Dermis microvascular lymphatic vessel endothelial cell (primary cell): ENCODE data around the gene BTRC. TPM values are rescaled to one million over a fixed set of nuclear protein-coding genes. Genes with fewer than 3 reads are reported as not detected.
"Not testable (repeated sequence)": the region's sequence is repeated elsewhere in the genome, so short reads cannot be mapped to it uniquely, and the experiment has no call there.

Experiments
- DNase-seq, 2 donors: peaks; one replicate each; pipeline versions ENCODE4 v3.0.0 to v3.0.0-alpha.2; 2010; ENCODE audit warnings: low read depth in 2 of 2
- total RNA-seq: library from RNA; depleted of rRNA; stranded (reverse); fragments of >200 nt; gene quantifications from 2 replicates; pipeline ENCODE4 v1.2.1, GENCODE V29; 2014

Gene BTRC
- total RNA-seq, 1 donor from 2014 or later: 8.2 TPM

GRCh38 chr10:101578803-101579515 lies 225.0 kb downstream of the BTRC start:
- DNase-seq: no peak

DNA sequence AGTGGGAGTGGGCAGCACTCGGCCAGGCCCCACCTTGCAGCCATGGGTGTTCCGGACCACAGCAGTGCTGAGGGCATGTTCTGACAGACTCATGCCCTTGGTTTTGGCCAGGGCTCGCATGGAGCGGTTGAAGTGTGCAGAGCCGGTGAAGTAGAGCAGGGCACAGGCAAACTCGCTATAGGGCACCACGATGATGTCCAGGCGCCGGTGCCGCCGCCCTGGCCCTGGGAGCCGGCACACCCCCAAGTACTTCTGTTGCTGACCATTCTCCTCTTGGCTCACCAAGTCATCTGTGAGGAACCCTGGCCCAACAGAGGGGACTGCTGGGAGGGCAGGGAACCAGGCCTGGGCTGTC lies 225.5 kb downstream of the BTRC start:
- DNase-seq: no peak

GRCh38 chr10:101580486-101581399 lies 226.8 kb downstream of the BTRC start:
- DNase-seq: no peak

- no peak for DNase-seq
Measured at GRCh38 chr10:101585841-101586240, 231.9 kb downstream of the BTRC start.

DNA sequence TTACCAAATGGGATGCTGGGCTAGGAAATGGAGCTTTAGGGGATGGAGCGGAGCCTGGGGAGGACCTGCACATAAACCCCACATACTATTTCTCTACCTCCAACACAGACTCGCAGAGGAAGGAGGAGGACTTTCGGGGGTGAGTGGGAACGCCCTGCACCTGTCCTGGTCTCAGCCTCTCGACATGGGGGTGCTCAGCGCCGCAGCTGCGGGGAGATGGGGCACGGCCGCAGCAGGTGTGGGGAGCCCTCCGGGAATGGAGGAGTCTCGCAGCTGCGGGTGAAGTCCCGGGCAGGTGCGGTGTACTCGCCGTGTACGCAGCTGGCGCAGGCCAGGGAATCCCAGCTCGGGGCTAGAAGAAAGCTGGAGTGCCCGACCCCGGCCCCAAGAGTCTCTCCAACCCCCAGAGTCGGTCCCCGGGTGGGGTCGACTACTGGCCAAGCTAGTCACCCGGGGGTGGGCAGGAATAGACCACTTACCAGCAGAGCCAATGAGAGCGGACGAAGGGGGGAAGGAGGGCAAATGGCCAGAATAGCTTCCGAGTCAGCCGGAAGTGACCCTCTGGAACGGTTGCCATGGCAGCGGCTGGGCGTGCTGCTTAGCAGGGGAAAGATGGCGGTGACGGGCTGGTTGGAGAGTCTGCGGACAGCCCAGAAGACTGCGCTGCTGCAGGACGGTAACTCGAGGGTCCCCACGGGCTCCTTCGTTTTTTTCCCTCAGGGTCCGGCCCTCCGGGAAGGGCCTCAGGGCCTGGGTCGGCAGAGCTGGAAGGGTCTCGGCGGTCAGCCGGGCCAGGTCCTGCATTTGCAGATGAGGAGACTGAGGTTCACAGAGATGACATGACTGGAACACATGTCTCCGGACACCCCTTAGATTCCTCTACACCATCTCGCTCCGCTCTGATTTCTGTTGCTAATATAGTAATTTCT lies 234.0 kb downstream of the BTRC start, which contains the start of the genes DPCD and POLL:
Gene DPCD (plus strand): TSS at position 597 of the 929 bp plus-strand sequence. CDS start 16 bp downstream, at position 613.
Gene POLL (minus strand): TSS at position 533 of the 929 bp plus-strand sequence. CDS start 897 bp downstream, outside the sequence.
- peak; percentile 89 to 96 for DNase-seq

GRCh38 chr10:101588879-101589278 lies 234.9 kb downstream of the BTRC start:
- DNase-seq: peak in 1 of 2 donors; percentile 38

- DNase-seq: not testable (repeated sequence)
Measured at GRCh38 chr10:101593331-101593730, 239.4 kb downstream of the BTRC start.

DNA sequence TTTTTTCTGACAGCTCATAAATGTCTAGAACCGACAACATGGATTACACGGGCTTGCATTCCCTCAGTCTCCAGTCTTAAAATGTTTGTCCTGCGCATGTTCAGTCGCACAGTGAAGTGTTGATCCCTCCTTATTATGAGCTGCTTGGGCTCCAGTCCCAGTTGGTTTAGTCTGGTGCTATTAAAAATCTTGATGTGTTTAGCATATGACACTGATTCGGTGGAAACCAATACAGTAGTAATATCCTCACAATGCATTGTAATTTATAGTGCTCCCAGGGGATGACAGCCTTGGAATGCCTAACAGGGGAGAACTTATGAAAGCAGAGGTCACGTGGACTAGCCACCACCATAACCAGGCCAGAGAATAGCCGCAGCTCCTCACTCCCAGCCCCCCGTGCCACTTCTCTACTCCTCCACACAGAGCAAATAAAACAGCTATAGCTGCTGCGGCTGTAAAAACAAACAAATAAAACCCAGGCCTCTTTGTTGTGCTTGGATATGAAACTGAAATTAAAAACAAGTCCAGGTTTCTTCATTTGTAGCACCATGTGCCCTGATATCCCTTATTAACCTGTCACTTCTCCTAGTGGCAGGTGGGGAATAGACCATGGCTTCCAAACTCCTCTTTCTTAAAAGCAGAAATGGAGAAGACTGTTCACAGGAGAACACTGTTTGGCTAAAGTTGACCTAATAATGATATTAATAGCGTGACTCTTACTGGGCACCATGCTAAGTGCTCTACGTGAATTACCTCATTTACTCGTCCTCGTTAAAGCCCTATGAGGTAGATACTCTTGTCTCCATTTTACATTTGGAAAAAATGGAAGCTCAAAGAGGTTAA lies 241.8 kb downstream of the BTRC start:
- no peak for DNase-seq

GRCh38 chr10:101597091-101597900 lies 243.3 kb downstream of the BTRC start:
- DNase-seq: no peak

DNA sequence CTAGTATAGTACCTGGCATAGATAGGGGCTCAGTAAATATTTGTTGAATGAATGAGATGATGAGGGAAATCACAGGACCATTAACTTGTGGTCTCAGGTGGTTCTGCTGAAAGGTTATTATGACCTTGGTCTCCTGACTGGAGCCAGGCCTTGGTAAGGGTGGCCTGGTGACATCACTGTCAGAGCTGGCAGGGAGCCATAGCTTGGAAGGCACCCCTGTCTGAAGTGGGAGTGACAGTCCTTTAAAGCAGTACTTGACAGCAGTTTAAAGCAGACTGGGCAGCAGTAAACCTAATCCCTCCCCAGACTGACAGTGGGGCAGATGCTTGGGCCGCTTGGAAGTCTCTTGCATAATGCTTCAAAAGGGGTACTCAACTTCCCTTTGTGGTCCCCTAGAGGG lies 247.6 kb downstream of the BTRC start:
- no peak for DNase-seq

DNA sequence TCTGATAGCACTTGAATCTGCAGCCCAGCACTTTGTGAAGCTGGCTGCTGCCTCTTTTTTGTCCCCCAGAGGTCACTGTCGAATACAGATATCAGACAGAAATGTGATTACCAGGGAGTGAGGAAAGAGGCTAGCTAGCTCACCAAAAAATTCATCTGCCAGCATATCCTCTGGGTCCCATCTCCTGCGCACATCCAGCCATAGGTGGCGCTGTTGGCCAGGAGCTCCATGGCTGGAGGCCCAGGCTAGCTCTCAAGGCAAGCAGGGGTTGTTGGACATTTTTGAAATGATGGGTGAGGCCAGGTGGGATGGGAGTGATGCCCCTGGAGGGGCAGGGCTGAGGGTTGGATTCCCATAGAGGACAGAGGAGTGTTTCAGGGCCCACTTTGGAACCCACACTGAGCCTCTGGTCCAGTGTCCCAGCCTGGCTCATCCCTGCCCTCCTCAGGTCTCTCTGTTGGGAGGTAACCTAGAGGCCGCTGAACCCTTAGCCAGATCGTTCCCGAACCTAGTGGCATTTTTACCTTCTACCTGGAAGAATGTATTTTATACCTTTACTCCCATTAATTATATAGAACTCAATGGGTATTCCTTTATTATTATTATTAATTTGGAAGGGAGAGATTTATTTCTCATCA lies 248.9 kb downstream of the BTRC start:
- peak; percentile 48 to 62 for DNase-seq

Other genes with a start within 250 kb of the BTRC start
- not detected in 2 replicates for gene TLX1, start 222.9 kb upstream of the BTRC start, total RNA-seq
- gene LBX1, start 124.7 kb upstream of the BTRC start, total RNA-seq: not detected in 2 replicates
- 5.6 and 7.5 TPM in 2 replicates for gene POLL, start 234.1 kb downstream of the BTRC start, total RNA-seq
- gene DPCD, start 234.2 kb downstream of the BTRC start, total RNA-seq: 13.8 and 16.4 TPM in 2 replicates